ENCODE results near the gene MED13L.

GRCh38 chr12:116180448-116180847 is 97.0 kb downstream of the MED13L start:
- no peak for TF ChIP-seq POLR2A (IDR thresholded peaks at IDR 0.05)
- TF ChIP-seq CTCF (IDR thresholded peaks at IDR 0.05): no peak
